HCEC 1CT (cell line): ENCODE results near the gene HSPA1A.

ENCODE experiments used
- DNase-seq: peaks from one replicate; pipeline ENCODE4 v3.0.0-alpha.2; 2017

Gene HSPA1A

GRCh38 chr6:31815025-31815838 is at the start of gene HSPA1A, which contains the start of gene HSPA1L:
Gene HSPA1A, plus strand, starts transcription at chr6:31815543. Its CDS starts 214 bp downstream, at chr6:31815757.
Gene HSPA1L, minus strand, starts transcription at chr6:31815283. Its CDS starts 3,311 bp downstream, at chr6:31811972.
- DNase-seq: peak; percentile 96

DNA sequence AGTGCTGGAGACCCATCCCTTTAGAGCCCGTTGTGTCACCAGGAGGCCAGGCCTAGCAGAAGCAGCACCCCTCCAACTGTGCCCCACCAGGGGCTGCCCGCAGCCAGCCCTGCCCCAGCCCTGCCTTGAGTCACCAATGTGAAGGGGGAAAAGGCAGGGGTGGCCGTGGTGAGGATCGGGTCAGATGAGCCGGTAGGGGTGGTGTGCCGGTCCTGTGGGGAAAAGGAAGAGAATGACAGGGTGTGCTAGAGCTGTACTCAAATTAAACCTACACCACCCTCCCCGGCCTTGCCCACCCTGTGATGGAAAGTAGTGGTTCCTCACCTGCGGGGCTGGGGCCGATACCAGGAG is 49.8 kb upstream of the HSPA1A start:
- no peak for DNase-seq

- DNase-seq: no peak
Observed at GRCh38 chr6:31765910-31766794, 49.2 kb upstream of the HSPA1A start.

GRCh38 chr6:31767096-31767645 is 48.2 kb upstream of the HSPA1A start:
- DNase-seq: no peak

DNA sequence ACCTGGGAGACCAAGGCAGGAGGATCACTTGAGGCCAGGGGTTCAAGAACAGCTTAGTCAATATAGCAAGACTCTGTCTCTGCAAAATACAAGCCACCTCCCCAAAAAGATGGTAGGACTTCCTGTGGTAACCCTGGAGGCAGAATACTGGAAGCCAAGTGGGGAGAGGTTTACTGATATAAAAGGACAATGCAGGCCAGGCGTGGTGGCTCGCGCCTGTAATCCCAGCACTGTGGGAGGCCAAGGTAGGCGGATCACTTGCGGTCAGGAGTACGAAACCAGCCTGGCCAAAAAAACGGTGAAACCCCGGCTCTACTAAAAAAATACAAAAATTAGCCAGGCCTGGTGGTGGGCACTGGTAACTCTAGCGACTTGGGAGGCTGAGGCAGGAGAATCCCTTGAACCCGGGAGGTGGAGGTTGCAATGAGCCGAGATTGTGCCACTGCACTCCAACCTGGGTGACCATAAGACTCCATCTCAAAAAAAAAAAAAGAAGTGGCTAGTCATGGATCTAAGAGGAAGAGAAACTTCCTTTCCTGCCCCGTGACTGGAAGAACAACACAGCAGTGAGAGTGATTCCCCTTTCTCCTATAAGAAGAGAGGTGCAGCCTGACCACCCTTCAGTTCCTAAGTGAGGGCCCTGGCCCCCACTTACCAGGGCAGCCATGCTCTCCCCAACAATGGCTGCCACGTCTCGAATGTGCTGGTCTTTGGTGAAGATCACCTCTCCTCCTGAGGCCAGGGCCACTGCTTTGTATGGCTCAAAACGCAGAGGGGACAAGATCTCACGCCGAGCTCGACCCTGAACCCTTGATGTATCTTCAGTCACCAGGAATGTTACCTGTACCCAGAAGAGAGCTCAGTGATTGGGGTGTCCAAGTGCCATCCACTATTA is 46.7 kb upstream of the HSPA1A start:
- no peak for DNase-seq

DNA sequence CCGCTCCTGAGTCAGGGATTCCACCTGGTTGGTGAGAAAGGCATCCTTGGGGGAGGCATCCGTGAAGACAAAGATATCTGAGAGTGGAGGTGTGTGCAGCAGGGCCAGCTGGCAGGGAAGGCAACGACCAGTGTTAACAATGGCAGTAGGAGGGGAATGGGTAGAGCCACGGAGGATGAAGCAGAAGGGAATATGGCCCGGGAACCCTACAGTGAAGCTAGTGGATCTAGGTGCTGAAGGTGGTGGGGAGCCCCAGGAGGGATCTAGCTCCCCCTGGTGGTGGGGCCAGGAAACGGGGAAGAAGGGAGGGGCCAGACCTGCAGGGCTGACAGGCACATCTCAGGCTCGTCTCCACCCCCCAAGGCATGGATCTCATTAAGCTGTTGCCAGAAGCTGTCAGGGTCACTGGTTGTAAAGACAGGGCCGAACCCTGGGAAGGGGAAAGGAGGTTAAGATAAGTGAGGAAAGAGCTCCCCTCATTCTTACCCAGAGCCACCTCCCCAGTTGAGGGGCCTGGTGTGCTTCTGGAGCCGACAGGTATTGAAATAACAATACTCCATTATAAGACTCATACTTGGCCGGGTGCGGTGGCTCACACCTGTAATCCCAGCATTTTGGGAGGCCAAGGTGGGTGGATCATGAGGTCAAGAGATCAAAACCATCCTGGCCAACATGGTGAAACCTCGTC is 45.5 kb upstream of the HSPA1A start:
- peak; percentile 32 for DNase-seq

GRCh38 chr6:31770860-31771259 is 44.5 kb upstream of the HSPA1A start:
- no peak for DNase-seq

- DNase-seq: no peak
Observed at GRCh38 chr6:31771992-31772358, 43.4 kb upstream of the HSPA1A start.

- DNase-seq: no peak
Observed at GRCh38 chr6:31775184-31775583, 40.2 kb upstream of the HSPA1A start.

DNA sequence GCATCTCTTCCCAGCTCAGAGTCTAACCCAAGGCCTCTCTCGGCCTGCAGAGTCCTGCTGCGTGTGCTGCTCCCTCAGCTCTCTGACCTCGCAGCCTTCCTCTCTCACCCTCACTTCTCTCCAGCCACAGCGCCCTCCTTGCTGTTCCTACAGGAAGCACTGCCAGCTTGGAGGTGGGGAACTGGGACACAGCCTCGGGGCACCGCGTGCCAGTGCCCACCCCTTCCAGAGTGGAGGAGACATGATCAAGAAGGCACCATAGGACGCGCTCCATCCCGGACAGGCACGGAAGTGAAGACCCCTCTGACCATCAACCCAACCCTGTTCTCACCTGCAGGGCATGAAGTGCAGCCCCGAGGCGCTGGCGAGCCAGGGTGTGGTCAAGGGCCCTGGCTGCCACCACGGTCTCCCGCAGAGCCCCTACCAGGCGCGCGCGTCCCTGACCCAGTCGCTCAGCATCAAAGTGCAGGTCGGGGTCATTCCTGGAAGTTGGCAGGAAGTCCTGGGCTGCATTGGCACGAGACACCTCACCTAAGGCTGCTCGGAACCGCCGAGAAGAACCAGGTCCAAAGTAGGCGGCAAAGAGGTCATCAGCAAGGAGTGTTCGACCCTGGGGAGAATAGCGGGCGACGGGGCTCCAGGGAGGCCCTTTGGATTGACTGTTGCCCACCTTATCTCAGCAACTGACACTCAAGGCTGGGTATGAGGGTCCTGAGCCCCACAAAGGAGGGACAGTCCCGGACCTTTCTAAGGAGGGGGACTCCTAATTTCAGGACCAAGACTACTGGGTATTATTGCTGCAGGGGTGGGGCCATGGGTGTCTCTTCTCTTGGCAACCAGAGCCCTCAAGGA is 39.5 kb upstream of the HSPA1A start:
- no peak for DNase-seq

GRCh38 chr6:31776485-31776988 is 38.8 kb upstream of the HSPA1A start:
- no peak for DNase-seq

GRCh38 chr6:31776989-31777666 is 38.2 kb upstream of the HSPA1A start, which contains the start of gene VWA7:
Gene VWA7, minus strand, starts transcription at chr6:31777328. Its CDS starts 549 bp downstream, at chr6:31776779.
- peak; percentile 54 for DNase-seq

DNA sequence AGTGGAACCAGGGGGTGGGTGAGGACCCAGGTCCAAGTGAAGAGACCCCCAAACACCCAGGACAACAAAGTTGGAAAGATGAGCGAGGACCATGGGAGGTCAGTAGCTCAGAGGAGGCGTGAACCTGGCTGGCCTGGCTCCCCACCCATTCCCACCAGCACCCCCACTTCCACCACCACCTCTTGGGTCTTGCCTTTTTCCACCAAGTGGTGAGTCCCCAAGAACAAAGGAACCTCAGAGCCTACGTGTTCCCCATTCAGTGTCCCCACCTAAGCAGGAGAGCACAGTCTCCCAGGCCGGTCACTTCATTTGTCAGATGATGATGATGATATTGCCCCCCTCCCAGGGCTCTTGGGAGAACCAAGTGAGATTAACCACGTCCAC is 37.7 kb upstream of the HSPA1A start:
- DNase-seq: no peak

DNA sequence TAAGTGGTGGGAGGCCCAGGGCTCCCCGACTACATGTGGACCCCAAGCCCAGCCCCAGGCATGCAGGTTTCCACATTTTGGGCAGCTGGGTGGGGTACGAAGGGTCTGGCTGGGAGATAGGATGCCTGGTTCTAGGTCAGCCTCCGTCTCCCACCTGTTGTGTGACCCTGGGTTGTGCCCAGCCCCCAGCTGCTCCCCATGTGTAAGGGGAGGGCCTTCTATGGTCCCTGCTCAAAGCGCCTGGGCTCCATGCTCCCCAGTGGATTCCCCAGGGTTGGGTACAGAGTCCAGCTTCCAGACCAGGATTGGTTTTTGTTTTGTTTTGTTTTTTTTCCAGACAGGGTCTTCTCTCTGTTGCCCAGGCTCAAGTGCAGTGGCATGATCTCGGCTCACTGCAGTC is 37.1 kb upstream of the HSPA1A start:
- DNase-seq: no peak

DNA sequence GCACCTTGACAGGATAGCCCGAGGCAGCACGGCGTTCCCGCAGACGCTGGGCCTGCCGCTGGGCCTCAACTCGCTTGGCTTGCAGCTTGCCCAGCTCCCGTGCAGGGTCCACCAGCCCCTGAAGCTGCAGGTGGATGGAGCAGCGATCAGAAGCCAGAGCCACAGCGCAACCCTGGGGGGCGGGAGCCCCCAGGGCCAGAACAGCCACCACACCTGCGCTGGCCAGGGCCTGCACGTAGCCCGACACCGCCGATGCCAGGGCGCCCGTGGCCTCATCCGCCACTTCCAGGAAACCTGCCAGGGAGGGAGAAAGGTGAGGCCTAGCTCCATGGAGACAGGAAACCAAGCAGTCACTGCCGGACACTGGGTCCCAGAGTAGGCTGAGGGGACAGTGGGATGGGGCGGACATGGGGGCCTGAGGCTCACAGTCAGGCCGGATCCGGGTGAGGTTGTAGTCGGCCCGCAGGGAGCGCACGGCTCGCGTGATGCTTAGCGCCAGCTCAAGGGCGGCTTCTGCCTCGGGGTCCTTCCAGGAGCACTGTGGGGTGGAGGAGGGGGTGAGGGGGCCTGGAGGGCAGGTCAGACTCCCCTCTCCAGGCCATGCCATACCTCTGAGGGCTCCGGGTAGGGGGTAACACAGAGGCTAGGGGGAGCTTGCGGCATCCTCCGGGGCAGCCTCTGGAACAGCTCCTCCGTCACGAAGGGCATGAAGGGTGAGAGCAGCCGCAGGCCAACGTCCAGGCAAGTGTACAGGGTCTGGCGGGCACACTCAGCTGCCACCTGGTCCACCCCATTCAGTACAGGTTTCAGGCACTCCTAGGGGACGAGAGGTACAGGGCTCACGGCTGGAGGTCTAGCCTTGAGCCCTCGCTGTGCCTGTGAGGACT is 36.1 kb upstream of the HSPA1A start:
- DNase-seq: no peak

DNA sequence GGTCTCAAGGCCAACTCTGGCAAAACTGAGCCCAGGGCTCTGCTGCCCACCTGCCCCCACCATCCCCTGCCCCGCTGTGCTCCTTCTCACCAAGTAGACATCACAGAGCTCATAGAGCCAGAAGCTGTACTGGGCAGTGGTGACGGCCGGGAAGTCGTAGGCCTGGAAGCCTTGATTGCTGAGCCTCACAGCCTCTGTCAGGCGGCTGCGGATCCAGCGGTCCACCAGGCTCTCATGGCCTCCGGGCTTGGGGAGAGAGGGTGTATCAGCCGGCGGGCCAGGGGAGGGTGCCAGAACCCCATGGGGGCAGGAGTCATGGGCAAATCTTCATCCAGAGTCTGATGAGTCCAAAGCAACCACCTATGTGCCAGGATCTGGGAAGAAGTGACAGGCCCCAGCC is 35.4 kb upstream of the HSPA1A start:
- no peak for DNase-seq

GRCh38 chr6:31780507-31781243 is 34.7 kb upstream of the HSPA1A start:
- DNase-seq: no peak
